Endometrium (tissue), 2 donors: ENCODE data around the gene PER2.
"Not testable (repeated sequence)": the region's sequence is repeated elsewhere in the genome, so short reads cannot be mapped to it uniquely, and the experiment has no call there.

Experiments used
- FAIRE-seq: peaks from 2 replicates; lab custom pipeline; 2012; peaks lifted over from hg19 to GRCh38; lab: Jason Lieb, UNC
- donor health status: control.
- donor health status: control.

PER2 gene

GRCh38 chr2:238287737-238288649 is at the start of gene PER2:
TSS of gene PER2 (minus strand) at chr2:238288610. CDS start at chr2:238277936, 10,674 bp downstream.
- FAIRE-seq = no peak

GRCh38 chr2:238337846-238338245 is 49.4 kb upstream of the PER2 start:
- FAIRE-seq = no peak

- FAIRE-seq = no peak
Observed at GRCh38 chr2:238336793-238337444, 48.5 kb upstream of the PER2 start.

GRCh38 chr2:238336151-238336550 is 47.7 kb upstream of the PER2 start:
- FAIRE-seq = no peak

- not testable (repeated sequence) for FAIRE-seq
Observed at GRCh38 chr2:238335591-238335990, 47.2 kb upstream of the PER2 start.

- no peak for FAIRE-seq
Observed at GRCh38 chr2:238334885-238335284, 46.5 kb upstream of the PER2 start.

- FAIRE-seq = no peak
Observed at GRCh38 chr2:238331916-238332315, 43.5 kb upstream of the PER2 start.

GRCh38 chr2:238330391-238330790 is 42.0 kb upstream of the PER2 start:
- no peak for FAIRE-seq

GRCh38 chr2:238327751-238328150 is 39.3 kb upstream of the PER2 start:
- FAIRE-seq = no peak

- FAIRE-seq = no peak
Observed at GRCh38 chr2:238326801-238327365, 38.5 kb upstream of the PER2 start.

GRCh38 chr2:238325694-238326093 is 37.3 kb upstream of the PER2 start:
- FAIRE-seq = no peak

- FAIRE-seq = not testable (repeated sequence)
Observed at GRCh38 chr2:238324248-238324647, 35.8 kb upstream of the PER2 start.

GRCh38 chr2:238322001-238322411 is 33.6 kb upstream of the PER2 start:
- no peak for FAIRE-seq

- FAIRE-seq = no peak
Observed at GRCh38 chr2:238321467-238321866, 33.1 kb upstream of the PER2 start.

- no peak for FAIRE-seq
Observed at GRCh38 chr2:238320648-238321281, 32.4 kb upstream of the PER2 start.

GRCh38 chr2:238320246-238320647 is 31.8 kb upstream of the PER2 start, which contains the start of gene TRAF3IP1:
TSS of gene TRAF3IP1 (plus strand) at chr2:238320518. CDS start at chr2:238320663, 145 bp downstream.
- FAIRE-seq = no peak

GRCh38 chr2:238315031-238315595 is 26.7 kb upstream of the PER2 start:
- FAIRE-seq = no peak

GRCh38 chr2:238314576-238314975 is 26.2 kb upstream of the PER2 start:
- FAIRE-seq = no peak

GRCh38 chr2:238313991-238314350 is 25.6 kb upstream of the PER2 start:
- no peak for FAIRE-seq

- no peak for FAIRE-seq
Observed at GRCh38 chr2:238313289-238313990, 25.0 kb upstream of the PER2 start.

- FAIRE-seq = not testable (repeated sequence)
Observed at GRCh38 chr2:238310721-238311120, 22.3 kb upstream of the PER2 start.
